Measurements from ENCODE around the gene ARHGEF3. TPM values are rescaled to one million over a fixed set of nuclear protein-coding genes. Genes with fewer than 3 reads are reported as not detected.

Gene ARHGEF3
- total RNA-seq, 1 donor from 2014 or later: 6.9 TPM

GRCh38 chr3:56775445-56775837, 26.3 kb downstream of the ARHGEF3 start:
- Mint-ChIP-seq H3K4me1 (ENCODE audit: low read depth) (peaks cover 4% of the 10 kb centered on the region), H3K27me3 (ENCODE audit: low read depth) (peaks cover 3% of the 10 kb centered on the region), H3K4me3 (ENCODE audit: unreplicated experiment) (no peak overlapping the region), H3K36me3 (ENCODE audit: low read depth) (peaks cover 11% of the 10 kb centered on the region), H3K27ac (ENCODE audit: unreplicated experiment) (no peak overlapping the region), H3K9me3 (ENCODE audit: low read depth) (no peaks in the 10 kb centered on the region)
- no peak for DNase-seq (ENCODE audit: low spot score)
- no peak for TF ChIP-seq CTCF (IDR thresholded peaks at IDR 0.05)

- H3K36me3 Mint-ChIP-seq (ENCODE audit: low read depth): peaks cover 11% of the 10 kb centered on the region
- no peak overlapping the region for H3K4me3 Mint-ChIP-seq (ENCODE audit: unreplicated experiment)
- peaks cover 4% of the 10 kb centered on the region for H3K4me1 Mint-ChIP-seq (ENCODE audit: low read depth)
- no peaks in the 10 kb centered on the region for H3K9me3 Mint-ChIP-seq (ENCODE audit: low read depth)
- H3K27me3 Mint-ChIP-seq (ENCODE audit: low read depth): peaks cover under 1% of the 10 kb centered on the region
- no peak for DNase-seq (ENCODE audit: low spot score)
- TF ChIP-seq CTCF (IDR thresholded peaks at IDR 0.05): no peak
- no peak overlapping the region for H3K27ac Mint-ChIP-seq (ENCODE audit: unreplicated experiment)
Measured at GRCh38 chr3:56773986-56774385, 27.8 kb downstream of the ARHGEF3 start.

GRCh38 chr3:56772952-56773938, 28.5 kb downstream of the ARHGEF3 start:
- no peak overlapping the region for H3K4me3 Mint-ChIP-seq (ENCODE audit: unreplicated experiment)
- peaks cover 4% of the 10 kb centered on the region for H3K4me1 Mint-ChIP-seq (ENCODE audit: low read depth)
- no peaks in the 10 kb centered on the region for H3K9me3 Mint-ChIP-seq (ENCODE audit: low read depth)
- H3K36me3 Mint-ChIP-seq (ENCODE audit: low read depth): peaks cover 11% of the 10 kb centered on the region
- DNase-seq (ENCODE audit: low spot score): no peak
- no peak overlapping the region for H3K27ac Mint-ChIP-seq (ENCODE audit: unreplicated experiment)
- TF ChIP-seq CTCF (IDR thresholded peaks at IDR 0.05): no peak
- H3K27me3 Mint-ChIP-seq (ENCODE audit: low read depth): peaks cover 2% of the 10 kb centered on the region

- Mint-ChIP-seq H3K27me3 (ENCODE audit: low read depth) (peaks cover 2% of the 10 kb centered on the region), H3K36me3 (ENCODE audit: low read depth) (peaks cover 11% of the 10 kb centered on the region), H3K27ac (ENCODE audit: unreplicated experiment) (no peak overlapping the region), H3K4me3 (ENCODE audit: unreplicated experiment) (no peak overlapping the region), H3K9me3 (ENCODE audit: low read depth) (no peaks in the 10 kb centered on the region), H3K4me1 (ENCODE audit: low read depth) (peaks cover 4% of the 10 kb centered on the region)
- DNase-seq (ENCODE audit: low spot score): no peak
- no peak for TF ChIP-seq CTCF (IDR thresholded peaks at IDR 0.05)
Measured at GRCh38 chr3:56771376-56771775, 30.4 kb downstream of the ARHGEF3 start.

GRCh38 chr3:56769116-56769707, 32.5 kb downstream of the ARHGEF3 start:
- peaks cover 2% of the 10 kb centered on the region for H3K27me3 Mint-ChIP-seq (ENCODE audit: low read depth)
- H3K4me1 Mint-ChIP-seq (ENCODE audit: low read depth): peaks cover 4% of the 10 kb centered on the region
- no peak for DNase-seq (ENCODE audit: low spot score)
- no peak overlapping the region for H3K27ac Mint-ChIP-seq (ENCODE audit: unreplicated experiment)
- no peak for TF ChIP-seq CTCF (IDR thresholded peaks at IDR 0.05)
- no peaks in the 10 kb centered on the region for H3K9me3 Mint-ChIP-seq (ENCODE audit: low read depth)
- peaks cover 11% of the 10 kb centered on the region for H3K36me3 Mint-ChIP-seq (ENCODE audit: low read depth)
- no peak overlapping the region for H3K4me3 Mint-ChIP-seq (ENCODE audit: unreplicated experiment)
